Astrocyte (in vitro differentiated cells and primary cell): ENCODE data around the gene PAFAH2. TPM values are rescaled to one million over a fixed set of nuclear protein-coding genes. Genes with fewer than 3 reads are reported as not detected.
A peak's percentile ranks its signal among the peaks of the same experiment; 100 is the strongest.

ENCODE experiments used
- DNase-seq: peaks from one replicate; pipeline ENCODE4 v3.0.0-alpha.2; 2010; ENCODE audit warnings: low read depth
- FAIRE-seq: peaks from 2 replicates; lab custom pipeline; 2011; peaks lifted over from hg19 to GRCh38; lab: Jason Lieb, UNC
- H2AFZ ChIP-seq: 2 replicates; pipeline ENCODE4 v1.6.0; 2012; ENCODE audit warnings: low read depth, low read length, inconsistent platforms
- H3K27ac ChIP-seq: 2 replicates; pipeline ENCODE4 v1.5.1; 2011; ENCODE audit warnings: low read depth, low read length, inconsistent platforms
- H3K27me3 ChIP-seq: 2 replicates; pipeline ENCODE4 v1.6.0; 2011; ENCODE audit warnings: low read length, inconsistent platforms; ENCODE audit not compliant: insufficient read depth
- H3K36me3 ChIP-seq: 2 replicates; pipeline ENCODE4 v1.5.1; 2011; ENCODE audit warnings: low read length, inconsistent platforms; ENCODE audit not compliant: insufficient read depth
- H3K4me1 ChIP-seq: 2 replicates; pipeline ENCODE4 v1.5.1; 2011; ENCODE audit warnings: low read length, inconsistent platforms; ENCODE audit not compliant: insufficient read depth
- H3K4me2 ChIP-seq: 2 replicates; pipeline ENCODE4 v1.6.0; 2012; ENCODE audit warnings: low read length, inconsistent platforms
- H3K4me3 ChIP-seq: 2 replicates; pipeline ENCODE4 v1.5.1; 2011; ENCODE audit warnings: low read depth, mild to moderate bottlenecking, low read length, inconsistent platforms; ENCODE audit not compliant: insufficient read depth
- H3K79me2 ChIP-seq: 2 replicates; pipeline ENCODE4 v1.6.0; 2012; ENCODE audit warnings: mild to moderate bottlenecking, low read length, inconsistent platforms; ENCODE audit not compliant: insufficient read depth
- H3K9ac ChIP-seq: 2 replicates; pipeline ENCODE4 v1.6.0; 2012; ENCODE audit warnings: mild to moderate bottlenecking, low read length, inconsistent platforms
- H3K9me3 ChIP-seq: 2 replicates; pipeline ENCODE4 v1.5.1; 2012; ENCODE audit warnings: low read depth, mild to moderate bottlenecking, low read length, inconsistent platforms; ENCODE audit not compliant: insufficient read depth
- H4K20me1 ChIP-seq: 2 replicates; pipeline ENCODE4 v1.6.0; 2012; ENCODE audit warnings: low read length, inconsistent platforms; ENCODE audit not compliant: insufficient read depth
- H3K27ac Mint-ChIP-seq: one replicate; pipeline ENCODE4 v1.8.0; 2021; ENCODE audit warnings: mild to moderate bottlenecking, mixed read lengths; ENCODE audit not compliant: unreplicated experiment
- H3K27me3 Mint-ChIP-seq: one replicate; pipeline ENCODE4 v1.8.0; 2021; ENCODE audit warnings: low read depth, mixed read lengths; ENCODE audit not compliant: unreplicated experiment
- H3K36me3 Mint-ChIP-seq: one replicate; pipeline ENCODE4 v1.8.0; 2021; ENCODE audit warnings: low read depth, mixed read lengths; ENCODE audit not compliant: unreplicated experiment
- H3K4me1 Mint-ChIP-seq: one replicate; pipeline ENCODE4 v1.8.0; 2021; ENCODE audit warnings: low read depth, mixed read lengths; ENCODE audit not compliant: unreplicated experiment
- H3K4me3 Mint-ChIP-seq: one replicate; pipeline ENCODE4 v1.8.0; 2021; ENCODE audit warnings: mild to moderate bottlenecking, moderate library complexity, mixed read lengths; ENCODE audit not compliant: unreplicated experiment
- H3K9me3 Mint-ChIP-seq: one replicate; pipeline ENCODE4 v1.8.0; 2021; ENCODE audit warnings: mild to moderate bottlenecking, mixed read lengths; ENCODE audit not compliant: unreplicated experiment
- CTCF ChIP-seq: IDR thresholded peaks from 2 replicates; pipeline ENCODE4 v1.5.1; 2011; ENCODE audit warnings: low read depth, mild to moderate bottlenecking, inconsistent platforms, low read length, moderate library complexity; ENCODE audit not compliant: insufficient read depth
- EZH2 ChIP-seq: IDR thresholded peaks from 2 replicates; pipeline ENCODE4 v1.6.1; 2012; ENCODE audit warnings: mild to moderate bottlenecking, low read length, inconsistent platforms; ENCODE audit not compliant: insufficient read depth
- total RNA-seq: library from RNA; stranded (reverse); gene quantifications from 2 replicates; pipeline ENCODE4 v1.2.1, GENCODE V29; 2021

The PAFAH2 gene
- total RNA-seq, 1 donor from 2014 or later, result 14.1 TPM

GRCh38 chr1:26003756-26004155 is 5.9 kb upstream of the PAFAH2 start:
- no peaks in the 10 kb centered on the region for H3K4me1 Mint-ChIP-seq
- no peak overlapping the region for H2AFZ ChIP-seq
- H3K27ac Mint-ChIP-seq, result no peak overlapping the region
- no peaks in the 10 kb centered on the region for H3K9me3 ChIP-seq
- H3K9me3 Mint-ChIP-seq, result no peaks in the 10 kb centered on the region
- FAIRE-seq (no peak), DNase-seq (no peak)
- no peaks in the 10 kb centered on the region for H4K20me1 ChIP-seq
- no peak overlapping the region for H3K9ac ChIP-seq
- no peak for TF ChIP-seq EZH2
- no peak for TF ChIP-seq CTCF
- H3K79me2 ChIP-seq, result no peaks in the 10 kb centered on the region
- no peak overlapping the region for H3K4me2 ChIP-seq
- no peaks in the 10 kb centered on the region for H3K36me3 ChIP-seq
- H3K27me3 ChIP-seq, result no peaks in the 10 kb centered on the region
- no peak overlapping the region for H3K4me3 Mint-ChIP-seq
- H3K27me3 Mint-ChIP-seq, result peaks cover 6% of the 10 kb centered on the region
- no peaks in the 10 kb centered on the region for H3K36me3 Mint-ChIP-seq
- no peaks in the 10 kb centered on the region for H3K4me1 ChIP-seq
- H3K4me3 ChIP-seq, result no peak overlapping the region
- H3K27ac ChIP-seq, result no peak overlapping the region

GRCh38 chr1:26003262-26003661 is 5.4 kb upstream of the PAFAH2 start:
- no peaks in the 10 kb centered on the region for H3K9me3 ChIP-seq
- H3K27ac Mint-ChIP-seq, result no peak overlapping the region
- no peak for DNase-seq
- H3K79me2 ChIP-seq, result no peaks in the 10 kb centered on the region
- no peak for FAIRE-seq
- no peaks in the 10 kb centered on the region for H3K9me3 Mint-ChIP-seq
- H3K27me3 Mint-ChIP-seq, result peaks cover 6% of the 10 kb centered on the region
- H4K20me1 ChIP-seq, result no peaks in the 10 kb centered on the region
- H3K9ac ChIP-seq, result no peak overlapping the region
- H3K4me2 ChIP-seq, result no peak overlapping the region
- H3K27me3 ChIP-seq, result no peaks in the 10 kb centered on the region
- TF ChIP-seq EZH2 (no peak), CTCF (no peak)
- peaks cover 4% of the 10 kb centered on the region for H3K4me1 ChIP-seq
- no peaks in the 10 kb centered on the region for H3K36me3 Mint-ChIP-seq
- H3K4me1 Mint-ChIP-seq, result no peaks in the 10 kb centered on the region
- no peak overlapping the region for H3K27ac ChIP-seq
- H3K4me3 ChIP-seq, result no peak overlapping the region
- no peak overlapping the region for H2AFZ ChIP-seq
- H3K36me3 ChIP-seq, result no peaks in the 10 kb centered on the region
- no peak overlapping the region for H3K4me3 Mint-ChIP-seq

GRCh38 chr1:25999041-25999800 is 1.4 kb upstream of the PAFAH2 start:
- no peak overlapping the region for H3K27ac Mint-ChIP-seq
- TF ChIP-seq EZH2 (no peak), CTCF (no peak)
- no peak for FAIRE-seq

More at GRCh38 chr1:25999041-25999800, 1.4 kb upstream of the PAFAH2 start:
- no peak for DNase-seq
- H3K4me1 ChIP-seq, result peaks cover 15% of the 10 kb centered on the region
- no peaks in the 10 kb centered on the region for H4K20me1 ChIP-seq
- no peaks in the 10 kb centered on the region for H3K9me3 ChIP-seq
- no peak overlapping the region for H3K4me2 ChIP-seq
- no peak overlapping the region for H3K27ac ChIP-seq
- no peaks in the 10 kb centered on the region for H3K36me3 ChIP-seq
- Mint-ChIP-seq H3K27me3 (peaks cover 2% of the 10 kb centered on the region), H3K4me1 (peaks cover 6% of the 10 kb centered on the region), H3K36me3 (no peaks in the 10 kb centered on the region), H3K4me3 (no peak overlapping the region), H3K9me3 (no peaks in the 10 kb centered on the region)
- H2AFZ ChIP-seq, result peak overlapping the region; percentile 85
- no peak overlapping the region for H3K4me3 ChIP-seq
- no peaks in the 10 kb centered on the region for H3K27me3 ChIP-seq
- H3K79me2 ChIP-seq, result peaks cover 6% of the 10 kb centered on the region
- no peak overlapping the region for H3K9ac ChIP-seq
